HG03095 (cell line): Measurements from ENCODE around the gene GNB2.

Source experiments
- ATAC-seq: cut with Tn5 transposase; IDR thresholded peaks from one replicate; pipeline ENCODE4 v1.9.1; 2021; ENCODE audit warnings: moderate library complexity; ENCODE audit not compliant: unreplicated experiment

GNB2 gene

GRCh38 chr7:100680576-100681271 is 7.2 kb downstream of the GNB2 start:
- ATAC-seq = no peak

DNA sequence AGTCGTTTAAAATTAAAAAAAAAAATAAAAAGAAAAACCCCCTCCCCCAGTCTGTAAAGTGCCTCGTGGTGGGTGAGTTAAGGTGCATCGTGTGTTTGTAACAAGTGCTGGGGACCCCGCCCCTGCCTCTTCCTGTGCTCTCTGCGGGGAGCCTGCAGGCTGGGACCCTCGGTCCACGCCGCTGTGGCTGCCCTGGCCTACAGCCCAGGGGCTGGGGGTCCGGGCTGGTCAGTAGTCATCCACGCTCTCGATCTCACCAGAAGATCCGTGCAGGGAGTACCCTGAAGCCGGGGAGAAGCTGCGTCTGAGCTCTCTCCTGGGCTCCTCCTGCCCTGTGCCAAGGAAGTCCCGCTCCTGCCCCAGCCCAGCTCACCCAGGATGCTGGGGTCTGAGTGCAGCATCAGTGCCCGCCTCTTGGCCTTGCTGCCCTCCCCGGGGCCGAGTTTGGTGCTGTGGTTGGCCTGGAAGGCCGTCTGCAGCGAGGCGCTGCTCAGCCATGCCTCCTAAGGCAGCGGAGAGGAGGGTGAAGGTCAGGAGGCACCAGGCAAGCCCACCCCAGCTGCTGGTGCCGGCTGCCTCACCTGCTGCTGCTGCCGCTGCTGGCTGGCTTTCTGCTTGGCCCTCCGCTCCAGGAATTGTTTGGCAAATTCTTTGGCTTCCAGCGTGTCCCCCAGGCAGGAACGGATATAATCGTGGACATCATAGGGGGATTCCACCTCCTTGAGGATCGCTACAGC is 8.1 kb downstream of the GNB2 start:
- ATAC-seq = no peak

DNA sequence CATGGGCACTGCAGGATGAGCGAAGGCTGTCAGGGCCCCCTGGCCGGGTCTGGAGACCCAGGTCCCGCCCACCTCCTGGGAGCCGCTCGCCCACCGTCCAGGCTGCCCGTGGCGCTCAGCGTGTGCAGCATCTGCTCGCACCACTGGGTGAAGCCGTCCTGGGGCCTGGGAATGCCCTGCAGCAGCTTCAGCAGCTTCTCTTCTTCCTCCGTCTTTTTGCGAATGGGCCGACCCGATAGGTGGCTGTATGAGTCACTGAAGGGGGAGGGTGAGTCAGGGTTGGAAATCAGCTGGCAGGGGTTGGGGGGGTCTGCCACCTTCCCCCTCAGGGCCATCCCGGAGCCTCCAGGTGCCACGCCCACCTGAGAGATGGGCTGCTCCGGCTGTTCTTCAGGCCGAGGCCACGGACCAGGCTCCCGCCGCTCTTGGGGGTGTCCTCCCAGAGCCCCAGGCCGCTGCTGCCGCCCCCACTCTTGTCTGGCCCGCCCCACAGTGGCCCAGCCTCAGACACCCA is 8.7 kb downstream of the GNB2 start:
- ATAC-seq = no peak

DNA sequence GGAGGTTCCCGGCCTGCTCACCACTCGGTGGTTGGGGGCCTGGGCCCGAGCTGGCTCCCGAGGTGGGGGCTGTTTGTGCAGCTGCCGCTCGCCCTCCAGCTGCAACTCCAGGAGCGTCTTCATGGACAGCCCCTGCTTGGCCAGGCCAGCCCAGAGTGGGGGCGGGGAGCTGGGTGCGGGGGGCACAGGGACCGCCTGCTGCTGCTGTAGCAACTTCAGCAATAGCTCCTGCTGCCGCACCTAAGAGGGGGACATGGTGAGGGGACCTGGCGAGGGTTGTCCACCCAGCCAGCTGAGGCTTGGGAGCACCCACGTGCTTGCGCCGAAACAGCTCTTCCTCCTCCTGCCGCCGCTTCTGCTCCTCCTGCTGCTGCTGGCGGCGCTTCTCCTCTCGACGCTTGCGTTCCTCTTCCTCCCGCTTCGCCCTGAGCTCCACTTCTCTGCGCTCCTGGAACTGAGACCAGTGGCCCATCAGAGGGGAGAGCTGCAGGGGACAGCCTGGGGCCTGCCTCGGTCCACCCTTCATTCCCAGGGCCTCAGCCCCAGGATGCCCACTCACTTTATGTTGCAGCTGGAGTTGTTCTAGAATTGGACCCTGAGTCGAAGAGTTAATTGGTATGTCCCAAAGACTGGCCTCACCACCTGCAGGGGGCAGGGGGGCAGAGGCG is 9.6 kb downstream of the GNB2 start:
- ATAC-seq = no peak

- no peak for ATAC-seq
Observed at GRCh38 chr7:100683659-100684533, 10.4 kb downstream of the GNB2 start.

DNA sequence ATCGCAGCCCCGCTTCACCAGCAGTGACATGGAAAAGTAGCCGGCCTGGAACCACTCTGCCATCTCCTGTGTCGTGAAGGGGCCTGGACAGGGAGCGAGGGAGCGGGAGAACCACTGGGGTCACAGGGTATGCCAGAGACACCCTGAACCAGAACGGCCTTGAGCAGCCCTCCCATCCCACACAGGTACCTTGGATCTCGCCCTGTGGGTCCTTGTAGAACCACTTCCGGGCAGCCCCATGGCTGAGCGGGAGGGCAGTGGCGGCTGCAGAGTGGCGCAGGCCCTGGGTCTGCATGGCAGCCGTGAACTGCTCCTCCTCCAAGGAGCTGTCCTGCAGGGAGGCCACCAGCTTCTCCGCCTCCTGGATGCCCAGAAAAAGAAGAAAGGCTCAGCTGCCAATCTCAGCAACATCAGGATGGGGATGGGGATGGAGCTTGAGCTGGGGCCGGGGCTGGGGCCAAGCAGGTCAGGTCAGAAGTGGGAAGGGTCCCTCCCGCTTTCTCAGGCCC is 11.0 kb downstream of the GNB2 start:
- ATAC-seq = no peak

- ATAC-seq = no peak
Observed at GRCh38 chr7:100685049-100685605, 11.6 kb downstream of the GNB2 start.

DNA sequence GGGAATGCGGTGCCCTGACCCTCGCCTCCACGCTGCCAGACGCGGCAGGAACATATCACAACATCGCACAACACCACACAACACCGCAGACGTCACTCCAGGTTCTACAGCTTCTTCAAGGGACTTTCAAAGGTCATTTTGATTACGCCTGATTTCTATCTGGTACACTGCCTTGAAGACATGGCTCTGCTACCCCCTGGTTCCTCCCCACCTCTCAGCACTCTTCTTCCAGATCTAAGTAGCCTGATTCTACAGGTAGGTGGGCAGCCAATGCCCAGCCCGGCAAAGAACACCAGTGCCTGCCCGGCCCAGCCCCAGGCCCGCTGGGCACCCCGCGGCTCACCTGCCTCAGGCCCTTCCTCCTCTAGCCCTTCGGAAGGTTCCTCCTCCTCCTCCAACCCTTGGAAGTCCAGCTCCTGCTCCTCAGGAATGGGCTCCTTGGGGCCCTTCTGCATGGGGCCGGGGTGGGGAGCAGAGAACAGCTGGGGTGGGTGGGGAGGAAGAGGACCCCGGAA is 12.1 kb downstream of the GNB2 start:
- ATAC-seq = no peak

GRCh38 chr7:100686201-100686821 is 12.8 kb downstream of the GNB2 start:
- ATAC-seq = no peak

GRCh38 chr7:100686822-100687211 is 13.3 kb downstream of the GNB2 start:
- ATAC-seq = no peak

GRCh38 chr7:100687261-100687660 is 13.7 kb downstream of the GNB2 start:
- no peak for ATAC-seq

- no peak for ATAC-seq
Observed at GRCh38 chr7:100687751-100688300, 14.3 kb downstream of the GNB2 start.

DNA sequence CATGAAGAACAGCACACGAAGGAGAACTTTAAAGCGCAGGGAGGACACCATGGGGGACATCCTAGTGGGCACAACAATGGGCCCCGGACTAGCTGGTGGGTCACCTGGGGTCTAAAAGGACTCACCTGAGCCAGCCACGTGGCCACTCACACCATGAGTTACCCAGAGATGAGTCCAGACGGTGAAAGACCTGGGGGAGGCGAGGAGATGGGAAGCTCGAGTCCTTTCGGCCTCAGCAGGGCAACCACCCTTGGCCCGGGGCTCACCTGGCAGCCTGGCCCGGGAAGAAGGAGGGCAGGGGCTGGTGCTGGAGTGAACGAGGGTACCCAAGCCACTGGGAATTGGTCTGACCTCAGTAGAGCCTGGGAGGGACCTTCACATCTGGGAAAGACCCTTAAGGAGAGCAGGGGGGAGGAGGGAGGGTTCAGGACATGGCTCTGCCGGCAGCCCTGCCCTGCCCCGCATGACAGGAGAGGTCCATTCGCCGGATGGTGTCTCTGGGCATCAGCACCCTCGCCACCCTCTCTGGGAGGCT is 14.9 kb downstream of the GNB2 start:
- no peak for ATAC-seq

DNA sequence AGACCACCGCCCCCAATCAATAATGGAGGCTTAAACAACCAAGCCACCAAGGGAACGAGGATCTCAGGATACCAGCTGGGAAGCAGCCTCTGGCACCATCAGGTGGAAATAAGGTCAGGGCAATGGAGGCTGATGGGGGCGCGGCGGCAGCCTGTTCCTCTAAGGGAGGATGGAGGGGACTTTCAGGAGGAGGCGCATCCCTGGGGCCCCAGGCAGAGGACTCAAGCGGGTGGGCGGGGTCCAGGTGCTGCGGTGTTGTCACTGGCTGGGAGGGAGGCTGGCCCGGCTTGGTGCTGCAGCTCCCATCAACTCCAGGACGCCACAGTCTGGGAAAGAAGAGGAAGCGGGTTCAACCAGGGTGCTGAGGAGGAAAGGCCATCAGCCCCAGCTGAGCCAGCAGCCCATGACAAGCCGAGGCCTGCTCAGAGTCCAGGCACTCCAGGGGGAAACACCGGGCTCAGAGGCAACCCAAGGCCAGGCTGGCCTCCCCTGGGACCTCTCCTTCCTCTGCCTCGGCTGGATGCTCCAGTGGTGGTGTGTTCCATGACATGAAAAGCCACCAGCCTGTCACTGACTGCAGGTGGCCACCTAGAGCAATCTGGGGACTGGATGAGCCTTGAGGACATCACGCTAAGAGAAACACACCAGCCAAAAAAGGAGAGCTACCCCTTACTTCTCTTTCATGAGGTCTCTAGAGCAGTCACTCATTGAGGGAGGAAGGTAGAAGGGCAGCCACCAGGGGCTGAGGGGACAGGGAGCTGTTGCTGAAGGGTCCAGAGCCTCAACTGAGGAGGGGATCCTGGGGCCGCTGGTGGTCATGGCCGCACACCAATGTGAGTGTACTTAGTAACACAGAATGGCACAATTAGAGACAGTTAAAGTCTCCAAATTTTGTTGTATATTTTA is 15.9 kb downstream of the GNB2 start:
- no peak for ATAC-seq

- no peak for ATAC-seq
Observed at GRCh38 chr7:100691676-100692577, 18.4 kb downstream of the GNB2 start.

- ATAC-seq = no peak
Observed at GRCh38 chr7:100692578-100692961, 19.0 kb downstream of the GNB2 start.
